Retina (tissue), 1 donor: ENCODE data around the gene OR11H6.
"Not testable (repeated sequence)": the region's sequence is repeated elsewhere in the genome, so short reads cannot be mapped to it uniquely, and the experiment has no call there.

Experiments
- DNase-seq: peaks from one replicate; pipeline ENCODE4 v3.0.0-alpha.2; 2016

The OR11H6 gene, protein sequence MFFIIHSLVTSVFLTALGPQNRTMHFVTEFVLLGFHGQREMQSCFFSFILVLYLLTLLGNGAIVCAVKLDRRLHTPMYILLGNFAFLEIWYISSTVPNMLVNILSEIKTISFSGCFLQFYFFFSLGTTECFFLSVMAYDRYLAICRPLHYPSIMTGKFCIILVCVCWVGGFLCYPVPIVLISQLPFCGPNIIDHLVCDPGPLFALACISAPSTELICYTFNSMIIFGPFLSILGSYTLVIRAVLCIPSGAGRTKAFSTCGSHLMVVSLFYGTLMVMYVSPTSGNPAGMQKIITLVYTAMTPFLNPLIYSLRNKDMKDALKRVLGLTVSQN

GRCh38 chr14:20223410-20223809, at the start of gene OR11H6:
OR11H6 (plus strand) TSS chr14:20223710; CDS start chr14:20223710, 0 bp downstream.
- DNase-seq = no peak

- not testable (repeated sequence) for DNase-seq
These were observed 49.3 kb upstream of the OR11H6 start for GRCh38 chr14:20174205-20174604.

DNA sequence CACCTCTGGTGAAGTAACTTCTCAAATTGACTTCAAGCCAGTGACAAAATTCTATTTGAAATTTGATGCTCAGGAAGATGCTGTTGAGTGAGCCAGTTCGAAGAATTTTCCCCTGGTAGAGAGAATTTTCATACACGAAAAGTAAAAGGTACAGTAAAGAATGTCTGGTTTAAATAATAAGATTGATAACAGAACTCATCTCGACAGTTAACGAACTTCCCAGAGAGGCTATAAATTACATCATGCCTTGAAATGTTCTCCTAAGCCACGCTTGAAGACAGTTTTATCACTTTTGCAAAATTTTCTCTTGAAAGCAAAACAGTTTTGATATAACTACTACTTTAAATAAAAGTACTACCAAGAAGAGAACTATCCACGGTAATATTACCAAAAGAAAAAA, 47.2 kb upstream of the OR11H6 start:
- no peak for DNase-seq

GRCh38 chr14:20177433-20177974, 46.0 kb upstream of the OR11H6 start:
- no peak for DNase-seq

DNA sequence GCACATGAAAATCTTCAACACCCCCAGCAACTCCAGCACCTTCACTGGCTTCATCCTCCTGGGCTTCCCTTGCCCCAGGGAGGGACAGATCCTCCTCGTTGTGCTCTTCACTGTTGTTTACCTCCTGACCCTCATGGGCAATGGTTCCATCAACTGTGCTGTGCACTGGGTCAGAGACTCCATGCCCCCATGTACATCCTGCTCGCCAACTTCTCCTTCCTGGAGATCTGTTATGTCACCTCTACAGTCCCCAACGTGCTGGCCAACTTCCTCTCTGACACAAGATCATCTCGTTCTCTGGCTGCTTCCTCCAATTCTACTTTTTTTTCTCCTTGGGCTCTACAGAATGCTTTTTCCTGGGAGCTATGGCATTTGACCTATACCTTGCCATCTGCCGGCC, 44.3 kb upstream of the OR11H6 start:
- peak; percentile 0 for DNase-seq

GRCh38 chr14:20179880-20180279, 43.6 kb upstream of the OR11H6 start:
- no peak for DNase-seq

DNA sequence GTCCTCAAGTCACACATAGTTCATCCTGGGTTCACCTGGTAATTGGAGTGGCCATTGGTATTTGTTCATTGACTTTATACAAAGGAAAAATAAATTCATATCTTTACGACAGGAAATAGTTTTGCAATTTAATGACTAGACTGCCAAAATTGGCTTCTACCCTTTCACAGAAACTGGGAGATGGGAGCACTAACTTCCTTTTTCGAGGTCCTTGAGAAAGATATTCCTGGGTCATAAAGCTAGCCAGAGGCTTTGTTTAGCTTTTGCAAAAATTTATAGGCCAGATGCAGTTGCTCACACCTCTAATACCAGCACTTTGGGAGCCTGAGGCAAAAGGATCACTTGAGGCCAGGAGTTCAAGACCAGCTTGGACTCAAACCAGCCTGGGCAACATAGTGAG, 43.0 kb upstream of the OR11H6 start:
- no peak for DNase-seq

- no peak for DNase-seq
These were observed 39.3 kb upstream of the OR11H6 start for GRCh38 chr14:20184181-20184580.

- no peak for DNase-seq
These were observed 32.9 kb upstream of the OR11H6 start, which contains the start of gene OR11G2 for GRCh38 chr14:20190596-20190995. OR11G2 (plus strand) TSS chr14:20190896; CDS start chr14:20197438, 6,542 bp downstream.

DNA sequence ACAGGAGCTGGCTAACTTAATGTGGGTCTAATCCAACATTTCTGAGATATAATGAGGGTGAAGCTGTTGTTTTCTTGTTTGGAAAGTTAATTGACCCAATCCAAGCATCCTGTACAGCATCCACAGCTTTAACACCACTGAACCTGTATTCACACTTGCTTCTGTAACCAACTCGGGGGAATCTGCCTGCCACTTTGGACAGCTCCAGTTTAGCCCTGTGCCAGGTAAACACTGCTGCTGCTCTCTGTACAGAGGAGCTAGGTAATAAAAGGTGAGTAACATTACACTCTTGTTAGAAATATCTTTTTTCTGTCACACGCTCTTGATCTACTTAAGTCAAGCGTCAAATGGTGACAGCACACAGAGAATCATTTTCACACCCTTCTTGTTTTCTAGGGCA, 32.1 kb upstream of the OR11H6 start:
- no peak for DNase-seq

GRCh38 chr14:20194101-20194500, 29.4 kb upstream of the OR11H6 start:
- DNase-seq = no peak

- not testable (repeated sequence) for DNase-seq
These were observed 28.3 kb upstream of the OR11H6 start for GRCh38 chr14:20195170-20195569.

- DNase-seq = no peak
These were observed 27.6 kb upstream of the OR11H6 start for GRCh38 chr14:20195911-20196310.

GRCh38 chr14:20197459-20197858, 26.1 kb upstream of the OR11H6 start:
- no peak for DNase-seq

GRCh38 chr14:20198991-20199390, 24.5 kb upstream of the OR11H6 start:
- DNase-seq = no peak

DNA sequence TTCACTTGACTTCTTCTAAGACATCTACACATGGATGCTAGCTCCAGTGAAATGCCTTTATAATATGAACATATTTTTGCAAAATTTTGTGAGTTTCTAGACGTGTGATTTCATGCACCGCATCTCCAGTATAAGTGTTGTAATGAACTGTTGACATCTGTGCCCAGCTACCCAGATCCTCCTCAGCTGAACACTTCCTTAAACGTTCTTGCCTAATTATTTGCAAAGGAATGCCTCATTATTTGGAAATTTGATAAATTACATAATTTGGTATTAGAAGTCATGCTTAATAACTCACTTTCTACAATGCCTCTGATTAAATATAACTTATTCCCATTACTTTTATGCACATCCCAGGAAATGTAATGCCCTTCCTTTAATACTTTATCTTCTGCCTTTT, 18.8 kb upstream of the OR11H6 start:
- no peak for DNase-seq

GRCh38 chr14:20209595-20209994, 13.9 kb upstream of the OR11H6 start:
- no peak for DNase-seq

DNA sequence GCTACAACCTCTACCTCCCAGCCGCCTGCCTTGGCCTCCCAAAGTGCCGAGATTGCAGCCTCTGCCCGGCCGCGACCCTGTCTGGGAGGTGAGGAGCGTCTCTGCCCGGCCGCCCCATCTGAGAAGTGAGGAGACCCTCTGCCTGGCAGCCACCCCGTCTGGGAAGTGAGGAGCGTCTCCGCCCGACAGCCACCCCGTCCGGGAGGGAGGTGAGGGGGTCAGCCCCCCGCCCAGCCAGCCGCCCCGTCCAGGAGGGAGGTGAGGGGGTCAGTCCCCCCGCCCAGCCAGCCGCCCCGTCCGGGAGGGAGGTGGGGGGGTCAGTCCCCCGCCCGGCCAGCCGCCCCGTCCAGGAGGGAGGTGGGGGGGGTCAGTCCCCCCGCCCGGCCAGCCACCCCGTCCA, 11.1 kb upstream of the OR11H6 start:
- not testable (repeated sequence) for DNase-seq

DNA sequence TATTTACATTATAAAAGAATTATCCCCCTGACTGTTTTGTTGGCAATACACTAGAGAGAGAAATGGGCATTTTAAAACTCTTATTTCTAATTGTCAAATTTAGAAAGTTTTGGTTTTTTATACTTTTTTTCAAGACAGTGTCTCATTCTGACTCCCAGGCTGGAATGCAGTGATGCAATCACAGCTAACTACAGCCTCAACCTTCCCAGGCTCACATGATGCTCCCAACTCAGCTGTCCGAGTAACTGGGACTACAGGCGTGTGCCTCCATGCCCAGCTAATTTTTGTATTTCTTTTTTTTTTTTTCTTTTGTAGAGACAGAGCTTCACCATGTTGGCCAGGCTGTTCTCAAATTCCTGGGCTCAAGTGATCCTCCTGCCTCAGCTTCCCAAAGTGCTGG, 8.3 kb upstream of the OR11H6 start:
- DNase-seq = no peak

- no peak for DNase-seq
These were observed 4.5 kb upstream of the OR11H6 start for GRCh38 chr14:20219033-20219432.

DNA sequence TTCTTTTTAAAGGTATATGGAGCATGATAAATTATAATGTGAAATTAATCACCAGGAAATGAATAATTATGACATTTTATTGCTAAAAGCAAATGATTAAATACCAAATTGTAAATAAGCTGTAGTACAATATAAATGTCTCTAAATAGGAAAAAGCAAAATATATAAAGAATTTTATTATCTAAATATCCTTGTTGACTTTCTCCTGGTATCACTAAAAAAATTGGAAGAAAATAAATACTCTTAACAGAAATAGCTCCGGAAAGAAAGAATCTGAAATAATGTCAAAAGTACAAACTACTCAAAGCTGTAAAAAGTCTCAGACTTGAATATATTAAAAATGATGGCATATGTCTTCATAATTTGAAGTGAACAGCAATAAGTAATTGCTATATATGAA, 5.2 kb downstream of the OR11H6 start, which contains the start of gene OR11H7:
Gene OR11H7, plus strand, starts transcription at position 301 of the 400 bp plus-strand sequence.
- no peak for DNase-seq

DNA sequence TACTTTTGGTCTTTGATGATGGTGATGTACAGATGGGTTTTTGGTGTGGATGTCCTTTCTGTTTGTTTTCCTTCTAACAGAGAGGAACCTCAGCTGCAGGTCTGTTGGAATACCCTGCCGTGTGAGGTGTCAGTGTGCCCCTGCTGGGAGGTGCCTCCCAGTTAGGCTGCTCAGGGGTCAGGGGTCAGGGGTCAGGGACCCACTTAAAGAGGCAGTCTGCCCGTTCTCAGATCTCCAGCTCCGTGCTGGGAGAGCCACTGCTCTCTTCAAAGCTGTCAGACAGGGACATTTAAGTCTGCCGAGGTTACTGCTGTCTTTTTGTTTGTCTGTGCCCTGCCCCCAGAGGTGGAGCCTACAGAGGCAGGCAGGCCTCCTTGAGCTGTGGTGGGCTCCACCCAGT, 11.9 kb downstream of the OR11H6 start:
- not testable (repeated sequence) for DNase-seq

GRCh38 chr14:20247646-20248246, 24.2 kb downstream of the OR11H6 start:
- DNase-seq = no peak

DNA sequence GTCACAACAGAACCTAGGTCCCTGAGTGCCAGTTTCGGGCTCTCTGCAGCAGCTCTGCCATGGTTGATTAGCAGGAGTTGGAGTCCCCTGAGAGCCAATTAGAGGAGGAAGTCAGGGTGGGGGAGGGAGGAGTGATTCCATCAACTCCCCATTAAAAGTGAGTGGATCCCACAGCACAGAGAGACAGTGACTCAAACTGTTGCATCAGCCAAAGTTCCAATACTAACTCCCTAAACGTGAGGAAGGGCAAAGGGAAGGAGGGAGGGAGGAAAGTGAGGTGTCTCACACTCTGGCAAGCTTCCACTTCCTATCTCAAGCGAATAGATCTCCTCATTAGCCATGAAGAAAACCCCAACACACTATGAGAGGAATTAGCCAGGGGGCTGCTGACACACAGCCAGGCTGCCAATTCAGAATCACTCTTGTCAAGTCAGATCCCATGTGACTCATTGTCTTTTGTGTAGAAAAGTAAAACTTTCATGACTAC, 39.2 kb downstream of the OR11H6 start:
- DNase-seq = no peak
